Omental fat pad (tissue), 4 donors: Measurements from ENCODE around the gene CENPC. TPM values are rescaled to one million over a fixed set of nuclear protein-coding genes. Genes with fewer than 3 reads are reported as not detected.

ENCODE experiments used
- ATAC-seq: fragments of 150-250 bp; one replicate; pipeline ENCODE4 v1.9.1; 2016; ENCODE audit warnings: mild to moderate bottlenecking, moderate library complexity; ENCODE audit not compliant: low FRiP score
- DNase-seq: peaks from one replicate; pipeline ENCODE4 v3.0.0-alpha.2; 2019; ENCODE audit warnings: low spot score
- CTCF ChIP-seq, 3 donors: fragments of 450-650 bp; IDR thresholded peaks; one replicate each; pipeline ENCODE4 v1.5.1; 2016 to 2017; ENCODE audit warnings: antibody characterized with exemption in 3 of 3, mild to moderate bottlenecking in 3 of 3, moderate library complexity in 2 of 3
- total RNA-seq, 4 donors: library from RNA; depleted of rRNA; stranded (reverse); fragments of >200 nt; gene quantifications; one replicate each; pipeline ENCODE4 v1.1.0, GENCODE V29; 2016

Gene CENPC
- total RNA-seq, result 10 to 100 TPM; 18.4 to 40.2 (median 20.5) TPM

- ATAC-seq (peak; percentile 99), DNase-seq (peak; percentile 84)
- TF ChIP-seq CTCF (IDR thresholded peaks at IDR 0.05), result no peak
These were observed at the start of gene CENPC for GRCh38 chr4:67545199-67546003. Gene CENPC, minus strand, starts transcription at chr4:67545503. Its CDS starts 148 bp downstream, at chr4:67545355.

GRCh38 chr4:67593741-67594175 is 48.5 kb upstream of the CENPC start:
- peak; percentile 92 for ATAC-seq
- DNase-seq, result no peak
- TF ChIP-seq CTCF (IDR thresholded peaks at IDR 0.05), result no peak

GRCh38 chr4:67587156-67587555 is 41.9 kb upstream of the CENPC start:
- ATAC-seq (no peak), DNase-seq (no peak)
- TF ChIP-seq CTCF (IDR thresholded peaks at IDR 0.05), result no peak

- ATAC-seq, result no peak
- no peak for DNase-seq
- TF ChIP-seq CTCF (IDR thresholded peaks at IDR 0.05), result no peak
These were observed 39.2 kb upstream of the CENPC start for GRCh38 chr4:67584496-67584895.

- ATAC-seq (no peak), DNase-seq (no peak)
- no peak for TF ChIP-seq CTCF (IDR thresholded peaks at IDR 0.05)
These were observed 36.6 kb upstream of the CENPC start for GRCh38 chr4:67581913-67582312.

GRCh38 chr4:67581208-67581857 is 36.0 kb upstream of the CENPC start:
- ATAC-seq (no peak), DNase-seq (no peak)
- TF ChIP-seq CTCF (IDR thresholded peaks at IDR 0.05), result no peak
